GM23338 (cell line): ENCODE measurements around the gene PARP12.

ENCODE experiments used
- CREB1 ChIP-seq: fragments of 250-450 bp; sonication (Bioruptor Pico); IDR thresholded peaks from 2 replicates; pipeline ENCODE4 v1.5.0; 2020; ENCODE audit warnings: low read depth, mild to moderate bottlenecking, moderate library complexity
- EZH2 ChIP-seq: fragments of 200-600 bp; sonication (generic); IDR thresholded peaks from one replicate; pipeline ENCODE4 v1.8.0; 2017; ENCODE audit warnings: antibody characterized with exemption, mild to moderate bottlenecking, low read depth; ENCODE audit not compliant: unreplicated experiment
- EZH2phosphoT487 ChIP-seq: fragments of 200-600 bp; sonication (generic); IDR thresholded peaks from one replicate; pipeline ENCODE4 v1.8.1; 2018; ENCODE audit warnings: antibody characterized with exemption; ENCODE audit not compliant: unreplicated experiment
- JUNB ChIP-seq: IDR thresholded peaks from one replicate; pipeline ENCODE4 v1.6.1; 2016; ENCODE audit warnings: antibody characterized with exemption; ENCODE audit not compliant: unreplicated experiment
- NANOG ChIP-seq: IDR thresholded peaks from 2 replicates; pipeline ENCODE4 v1.6.1; 2016; ENCODE audit warnings: antibody characterized with exemption, borderline replicate concordance
- POLR2AphosphoS5 ChIP-seq: IDR thresholded peaks from 2 replicates; pipeline ENCODE4 v1.6.1; 2016; ENCODE audit warnings: antibody characterized with exemption, low read depth
- STAT1 ChIP-seq: IDR thresholded peaks from one replicate; pipeline ENCODE4 v1.6.1; 2016; ENCODE audit warnings: antibody characterized with exemption; ENCODE audit not compliant: unreplicated experiment
- TF ChIP-seq, protein P1 (sequence below), 2 experiments: fragments of 200-600 bp in 1 of 2; sonication (generic) in 1 of 2; conservative IDR thresholded peaks; 2 replicates each; pipeline versions ENCODE4 v1.5.1 to v1.6.1; 2016 to 2017; ENCODE audit warnings: antibody characterized with exemption in 2 of 2, low read depth in 2 of 2, mild to moderate bottlenecking in 2 of 2, moderate library complexity in 1 of 2
- TF ChIP-seq, protein P2 (sequence below): IDR thresholded peaks from one replicate; pipeline ENCODE4 v1.6.1; 2018; ENCODE audit warnings: antibody characterized with exemption; ENCODE audit not compliant: unreplicated experiment

DNA sequence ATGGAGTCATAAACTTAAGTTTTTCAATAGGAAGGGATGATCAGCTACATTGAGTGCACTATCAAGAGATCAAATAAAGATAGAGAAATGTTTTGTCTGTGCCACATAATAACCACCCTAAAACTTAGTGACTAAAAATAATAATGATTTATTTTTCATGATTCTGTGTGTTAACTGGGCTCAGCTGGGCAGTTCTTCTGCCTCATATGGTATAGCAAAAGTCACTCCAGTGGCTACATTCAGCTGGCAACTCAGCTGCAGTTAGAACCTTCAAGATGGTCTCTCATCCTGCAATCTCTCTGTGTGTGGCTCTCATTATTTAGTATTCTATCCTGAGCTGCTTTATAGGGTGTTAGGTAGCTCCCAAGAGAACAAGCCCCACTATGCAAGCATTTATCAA is 7.8 kb upstream of the PARP12 start:
- TF ChIP-seq, protein P1, sequence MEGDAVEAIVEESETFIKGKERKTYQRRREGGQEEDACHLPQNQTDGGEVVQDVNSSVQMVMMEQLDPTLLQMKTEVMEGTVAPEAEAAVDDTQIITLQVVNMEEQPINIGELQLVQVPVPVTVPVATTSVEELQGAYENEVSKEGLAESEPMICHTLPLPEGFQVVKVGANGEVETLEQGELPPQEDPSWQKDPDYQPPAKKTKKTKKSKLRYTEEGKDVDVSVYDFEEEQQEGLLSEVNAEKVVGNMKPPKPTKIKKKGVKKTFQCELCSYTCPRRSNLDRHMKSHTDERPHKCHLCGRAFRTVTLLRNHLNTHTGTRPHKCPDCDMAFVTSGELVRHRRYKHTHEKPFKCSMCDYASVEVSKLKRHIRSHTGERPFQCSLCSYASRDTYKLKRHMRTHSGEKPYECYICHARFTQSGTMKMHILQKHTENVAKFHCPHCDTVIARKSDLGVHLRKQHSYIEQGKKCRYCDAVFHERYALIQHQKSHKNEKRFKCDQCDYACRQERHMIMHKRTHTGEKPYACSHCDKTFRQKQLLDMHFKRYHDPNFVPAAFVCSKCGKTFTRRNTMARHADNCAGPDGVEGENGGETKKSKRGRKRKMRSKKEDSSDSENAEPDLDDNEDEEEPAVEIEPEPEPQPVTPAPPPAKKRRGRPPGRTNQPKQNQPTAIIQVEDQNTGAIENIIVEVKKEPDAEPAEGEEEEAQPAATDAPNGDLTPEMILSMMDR (conservative IDR thresholded peaks at IDR 0.05; ENCODE audit: low read depth in 2 of 2), result no peak
- no peak for TF ChIP-seq EZH2phosphoT487
- TF ChIP-seq EZH2, result no peak
- TF ChIP-seq POLR2AphosphoS5, result no peak
- TF ChIP-seq STAT1, result no peak
- TF ChIP-seq, protein P2, sequence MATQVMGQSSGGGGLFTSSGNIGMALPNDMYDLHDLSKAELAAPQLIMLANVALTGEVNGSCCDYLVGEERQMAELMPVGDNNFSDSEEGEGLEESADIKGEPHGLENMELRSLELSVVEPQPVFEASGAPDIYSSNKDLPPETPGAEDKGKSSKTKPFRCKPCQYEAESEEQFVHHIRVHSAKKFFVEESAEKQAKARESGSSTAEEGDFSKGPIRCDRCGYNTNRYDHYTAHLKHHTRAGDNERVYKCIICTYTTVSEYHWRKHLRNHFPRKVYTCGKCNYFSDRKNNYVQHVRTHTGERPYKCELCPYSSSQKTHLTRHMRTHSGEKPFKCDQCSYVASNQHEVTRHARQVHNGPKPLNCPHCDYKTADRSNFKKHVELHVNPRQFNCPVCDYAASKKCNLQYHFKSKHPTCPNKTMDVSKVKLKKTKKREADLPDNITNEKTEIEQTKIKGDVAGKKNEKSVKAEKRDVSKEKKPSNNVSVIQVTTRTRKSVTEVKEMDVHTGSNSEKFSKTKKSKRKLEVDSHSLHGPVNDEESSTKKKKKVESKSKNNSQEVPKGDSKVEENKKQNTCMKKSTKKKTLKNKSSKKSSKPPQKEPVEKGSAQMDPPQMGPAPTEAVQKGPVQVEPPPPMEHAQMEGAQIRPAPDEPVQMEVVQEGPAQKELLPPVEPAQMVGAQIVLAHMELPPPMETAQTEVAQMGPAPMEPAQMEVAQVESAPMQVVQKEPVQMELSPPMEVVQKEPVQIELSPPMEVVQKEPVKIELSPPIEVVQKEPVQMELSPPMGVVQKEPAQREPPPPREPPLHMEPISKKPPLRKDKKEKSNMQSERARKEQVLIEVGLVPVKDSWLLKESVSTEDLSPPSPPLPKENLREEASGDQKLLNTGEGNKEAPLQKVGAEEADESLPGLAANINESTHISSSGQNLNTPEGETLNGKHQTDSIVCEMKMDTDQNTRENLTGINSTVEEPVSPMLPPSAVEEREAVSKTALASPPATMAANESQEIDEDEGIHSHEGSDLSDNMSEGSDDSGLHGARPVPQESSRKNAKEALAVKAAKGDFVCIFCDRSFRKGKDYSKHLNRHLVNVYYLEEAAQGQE, result no peak
- TF ChIP-seq CREB1 (CRISPR knock-in tag), result no peak
- no peak for TF ChIP-seq JUNB
- no peak for TF ChIP-seq NANOG
